ENCODE measurements around the gene SLC4A1AP. TPM values are rescaled to one million over a fixed set of nuclear protein-coding genes. Genes with fewer than 3 reads are reported as not detected.
"Not testable (repeated sequence)": the region's sequence is repeated elsewhere in the genome, so short reads cannot be mapped to it uniquely, and the experiment has no call there.

Gene SLC4A1AP
- total and polyA plus RNA-seq, 2 of the 13 experiments (the other 11 are each of a cell fraction or from before 2014, with no cell fraction given): 15.3 to 44.6 TPM

DNA sequence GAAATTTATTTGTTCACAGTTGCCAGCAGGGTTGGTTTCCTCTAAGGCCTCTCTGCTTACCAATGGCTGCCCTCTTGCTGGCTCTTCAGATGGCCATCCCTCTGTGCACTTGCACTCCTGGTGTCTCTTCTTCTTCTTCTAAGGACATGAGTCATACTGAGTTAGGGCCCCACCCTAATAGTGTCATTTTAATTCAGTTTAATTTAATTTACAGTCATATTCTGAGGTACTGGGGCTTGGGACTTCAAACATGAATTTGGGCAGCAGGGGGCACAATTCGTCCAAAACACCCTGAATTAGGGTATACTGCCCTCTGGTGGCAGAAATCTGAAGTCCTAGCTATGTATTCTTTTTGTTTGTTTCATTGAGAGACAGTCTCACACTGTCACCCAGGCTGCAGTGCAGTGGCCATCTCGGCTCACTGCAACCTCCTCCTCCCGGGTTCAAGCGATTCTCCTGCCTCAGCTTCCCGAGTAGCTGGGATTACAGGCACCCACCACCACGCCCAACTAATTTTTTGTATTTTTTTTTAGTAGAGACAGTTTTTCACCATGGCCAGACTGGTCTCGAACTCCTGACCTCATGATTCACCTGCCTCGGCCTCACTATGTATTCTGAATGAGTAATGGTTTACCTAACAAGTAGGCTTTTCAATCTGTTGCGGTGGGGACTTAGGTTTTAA, 19.8 kb downstream of the SLC4A1AP start (continued):
- TF ChIP-seq REPIN1 (CRISPR knock-in tag; IDR thresholded peaks at IDR 0.05; ENCODE audit: borderline replicate concordance, low read depth): peak; percentile 75; the same call in 1 of the 2 replicates

DNA sequence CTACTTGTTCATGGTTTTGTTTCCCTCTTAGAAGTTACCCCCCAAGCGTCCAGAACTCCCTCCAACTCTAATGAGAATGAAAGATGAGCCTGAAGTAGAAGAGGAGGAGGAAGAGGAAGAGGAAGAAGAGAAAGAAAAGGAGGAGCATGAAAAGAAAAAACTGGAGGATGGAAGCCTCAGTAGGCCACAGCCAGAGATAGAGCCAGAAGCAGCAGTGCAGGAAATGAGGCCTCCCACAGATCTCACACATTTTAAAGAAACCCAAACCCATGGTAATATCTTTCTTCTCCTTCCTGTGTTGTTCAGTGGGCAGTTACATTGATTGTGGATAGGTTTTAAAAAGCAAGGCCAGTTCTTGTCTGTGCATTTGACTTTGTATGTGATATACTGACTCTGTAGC, 21.3 kb downstream of the SLC4A1AP start:
- not testable (repeated sequence) for FAIRE-seq

DNA sequence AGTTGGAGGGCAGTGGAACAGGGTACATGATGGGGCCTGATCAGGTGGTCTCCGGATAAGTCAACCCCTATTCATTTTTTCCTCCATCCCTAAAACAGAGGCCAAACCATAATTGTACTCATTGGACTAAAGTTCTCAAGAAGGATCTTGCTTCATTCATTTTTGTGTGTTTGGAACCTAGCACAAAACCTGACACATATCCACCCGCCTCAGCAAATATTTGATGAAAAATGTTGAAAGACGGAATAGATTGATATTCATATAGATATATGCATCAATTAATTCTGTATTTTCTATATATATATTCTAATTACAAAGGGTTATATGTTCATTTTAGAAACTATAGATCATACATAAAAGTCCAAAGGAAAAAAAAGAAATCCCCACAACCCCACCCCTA, 21.9 kb downstream of the SLC4A1AP start:
- WGBS (ENCODE audit: low lambda C conversion rate): 98% methylated on average over 3 of the region's 3 CpGs
- Histone ChIP-seq H3K4me3 (replicated peaks in 1 of 3; ENCODE audit: insufficient read depth in 1 of 3, low read depth in 2 of 3, low read length in 3 of 3) (no peak overlapping the region), H3K4me2 (ENCODE audit: low read depth, low read length) (no peak overlapping the region), H2AFZ (ENCODE audit: low read length) (no peak overlapping the region), H3K27me3 (ENCODE audit: control insufficient read depth in 1 of 2, insufficient read depth in 2 of 2, low read length in 2 of 2) (no peaks in the 10 kb centered on the region), H3K4me1 (ENCODE audit: insufficient read depth, low read length) (peaks cover 11% of the 10 kb centered on the region), H3K36me3 (replicated peaks in 1 of 2; ENCODE audit: control insufficient read depth in 1 of 2, insufficient read depth in 2 of 2, low read length in 2 of 2) (peaks cover 8 to 64% of the 10 kb centered on the region in 2 experiments), H3K9me3 (ENCODE audit: low read length) (no peaks in the 10 kb centered on the region), H3K79me2 (ENCODE audit: insufficient read depth, low read length) (no peaks in the 10 kb centered on the region), H3K9ac (ENCODE audit: insufficient read depth, low read depth, low read length) (no peak overlapping the region), H4K20me1 (ENCODE audit: insufficient read depth, low read length) (no peaks in the 10 kb centered on the region), H3K27ac (ENCODE audit: extremely low read length, insufficient read depth, low read length) (no peak overlapping the region)
- ChIA-PET POLR2A (no interaction called here), CTCF (ENCODE audit: low intra/inter-chr PET ratio, low total read pairs) (no interaction called here)
- intact Hi-C loops (cut with micrococcal nuclease; ENCODE audit: unreplicated experiment): no loop called here
- DNase-seq (ENCODE audit: low spot score) (no peak), ATAC-seq (no peak), FAIRE-seq (no peak)
- in situ Hi-C loops (cut with HindIII; ENCODE audit: extremely low pct_ligation_motif_present, low pct_unique_long_range_greater_than_20kb): no loop called here
- TF ChIP-seq ZNF335 (CRISPR knock-in tag; IDR thresholded peaks at IDR 0.05): no peak
- peak; percentile 71 for TF ChIP-seq MAFF (IDR thresholded peaks at IDR 0.05; ENCODE audit: low read depth, low read length)
- peak; percentile 48 to 81; a peak in 2 of 4 replicates for TF ChIP-seq MAFK (conservative IDR thresholded peaks at IDR 0.05 in 1 of 2, IDR thresholded peaks at IDR 0.05 in 1 of 2; ENCODE audit: low read length in 2 of 2)
- TF ChIP-seq, protein P1, sequence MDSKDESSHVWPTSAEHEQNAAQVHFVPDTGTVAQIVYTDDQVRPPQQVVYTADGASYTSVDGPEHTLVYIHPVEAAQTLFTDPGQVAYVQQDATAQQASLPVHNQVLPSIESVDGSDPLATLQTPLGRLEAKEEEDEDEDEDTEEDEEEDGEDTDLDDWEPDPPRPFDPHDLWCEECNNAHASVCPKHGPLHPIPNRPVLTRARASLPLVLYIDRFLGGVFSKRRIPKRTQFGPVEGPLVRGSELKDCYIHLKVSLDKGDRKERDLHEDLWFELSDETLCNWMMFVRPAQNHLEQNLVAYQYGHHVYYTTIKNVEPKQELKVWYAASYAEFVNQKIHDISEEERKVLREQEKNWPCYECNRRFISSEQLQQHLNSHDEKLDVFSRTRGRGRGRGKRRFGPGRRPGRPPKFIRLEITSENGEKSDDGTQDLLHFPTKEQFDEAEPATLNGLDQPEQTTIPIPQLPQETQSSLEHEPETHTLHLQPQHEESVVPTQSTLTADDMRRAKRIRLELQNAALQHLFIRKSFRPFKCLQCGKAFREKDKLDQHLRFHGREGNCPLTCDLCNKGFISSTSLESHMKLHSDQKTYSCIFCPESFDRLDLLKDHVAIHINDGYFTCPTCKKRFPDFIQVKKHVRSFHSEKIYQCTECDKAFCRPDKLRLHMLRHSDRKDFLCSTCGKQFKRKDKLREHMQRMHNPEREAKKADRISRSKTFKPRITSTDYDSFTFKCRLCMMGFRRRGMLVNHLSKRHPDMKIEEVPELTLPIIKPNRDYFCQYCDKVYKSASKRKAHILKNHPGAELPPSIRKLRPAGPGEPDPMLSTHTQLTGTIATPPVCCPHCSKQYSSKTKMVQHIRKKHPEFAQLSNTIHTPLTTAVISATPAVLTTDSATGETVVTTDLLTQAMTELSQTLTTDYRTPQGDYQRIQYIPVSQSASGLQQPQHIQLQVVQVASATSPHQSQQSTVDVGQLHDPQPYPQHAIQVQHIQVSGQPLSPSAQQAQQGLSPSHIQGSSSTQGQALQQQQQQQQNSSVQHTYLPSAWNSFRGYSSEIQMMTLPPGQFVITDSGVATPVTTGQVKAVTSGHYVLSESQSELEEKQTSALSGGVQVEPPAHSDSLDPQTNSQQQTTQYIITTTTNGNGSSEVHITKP (CRISPR knock-in tag; IDR thresholded peaks at IDR 0.05; ENCODE audit: low read depth): no peak
- TF ChIP-seq SP4 (CRISPR knock-in tag; IDR thresholded peaks at IDR 0.05): no peak
- TF ChIP-seq ZNF343 (CRISPR knock-in tag; IDR thresholded peaks at IDR 0.05): no peak
- TF ChIP-seq MTA3 (CRISPR knock-in tag; IDR thresholded peaks at IDR 0.05): no peak
- no peak for TF ChIP-seq POLR2A (IDR thresholded peaks at IDR 0.05; ENCODE audit: insufficient read depth in 1 of 2, low read depth in 2 of 2, low read length in 2 of 2)
- BruUV-seq (replicated peaks): no TSS peak

More for the DNA sequence above, 21.3 kb downstream of the SLC4A1AP start:
- H3K4me2 ChIP-seq (ENCODE audit: low read depth, low read length); H3K27me3 ChIP-seq (ENCODE audit: control insufficient read depth in 1 of 2, insufficient read depth in 2 of 2, low read length in 2 of 2); DNase-seq (ENCODE audit: low spot score); H3K9ac ChIP-seq (ENCODE audit: insufficient read depth, low read depth, low read length); H3K4me3 ChIP-seq (replicated peaks in 1 of 3; ENCODE audit: insufficient read depth in 1 of 3, low read depth in 2 of 3, low read length in 3 of 3); BruUV-seq (replicated peaks); H4K20me1 ChIP-seq (ENCODE audit: insufficient read depth, low read length); POLR2A ChIA-PET; H3K9me3 ChIP-seq (ENCODE audit: low read length); in situ Hi-C loops (cut with HindIII; ENCODE audit: extremely low pct_ligation_motif_present, low pct_unique_long_range_greater_than_20kb); intact Hi-C loops (cut with micrococcal nuclease; ENCODE audit: unreplicated experiment); H2AFZ ChIP-seq (ENCODE audit: low read length); H3K79me2 ChIP-seq (ENCODE audit: insufficient read depth, low read length); H3K27ac ChIP-seq (ENCODE audit: extremely low read length, insufficient read depth, low read length); ATAC-seq: not testable (repeated sequence)
- WGBS (ENCODE audit: low lambda C conversion rate): 96% methylated on average over 1 of the region's 1 CpG
- Histone ChIP-seq H3K4me1 (ENCODE audit: insufficient read depth, low read length) (peaks cover 11% of the 10 kb centered on the region), H3K36me3 (replicated peaks in 1 of 2; ENCODE audit: control insufficient read depth in 1 of 2, insufficient read depth in 2 of 2, low read length in 2 of 2) (peaks cover 10 to 68% of the 10 kb centered on the region in 2 experiments)
- CTCF ChIA-PET (ENCODE audit: low intra/inter-chr PET ratio, low total read pairs): interaction anchor here (3.3 kb wide), 1 partner anchor 712 kb away, joined by 13 read pairs; no protein-coding TSS in a partner anchor

All from HepG2 (cell line).